Caki2 (cell line): ENCODE data around the gene PRM3. TPM values are rescaled to one million over a fixed set of nuclear protein-coding genes. Genes with fewer than 3 reads are reported as not detected.
"Not testable (repeated sequence)": the region's sequence is repeated elsewhere in the genome, so short reads cannot be mapped to it uniquely, and the experiment has no call there.

ENCODE experiments used
- DNase-seq: peaks from one replicate; pipeline ENCODE4 v3.0.0-alpha.2; 2015; ENCODE audit warnings: low read depth
- in situ Hi-C: cut with HindIII; loops from 2 replicates; pipeline ENCODE4 v1.10.0; 2016; ENCODE audit warnings: low sequenced_read_pairs, low pct_unique_long_range_greater_than_20kb, mixed read lengths
- total RNA-seq: library from RNA; depleted of rRNA; stranded (reverse); fragments of >200 nt; shearing (Covaris generic); gene quantifications from 2 replicates; pipeline ENCODE4 v1.2.3, GENCODE V29; 2014; ENCODE audit warnings: low replicate concordance

Gene PRM3
- total RNA-seq, 1 experiment from 2014 or later = not detected

DNA sequence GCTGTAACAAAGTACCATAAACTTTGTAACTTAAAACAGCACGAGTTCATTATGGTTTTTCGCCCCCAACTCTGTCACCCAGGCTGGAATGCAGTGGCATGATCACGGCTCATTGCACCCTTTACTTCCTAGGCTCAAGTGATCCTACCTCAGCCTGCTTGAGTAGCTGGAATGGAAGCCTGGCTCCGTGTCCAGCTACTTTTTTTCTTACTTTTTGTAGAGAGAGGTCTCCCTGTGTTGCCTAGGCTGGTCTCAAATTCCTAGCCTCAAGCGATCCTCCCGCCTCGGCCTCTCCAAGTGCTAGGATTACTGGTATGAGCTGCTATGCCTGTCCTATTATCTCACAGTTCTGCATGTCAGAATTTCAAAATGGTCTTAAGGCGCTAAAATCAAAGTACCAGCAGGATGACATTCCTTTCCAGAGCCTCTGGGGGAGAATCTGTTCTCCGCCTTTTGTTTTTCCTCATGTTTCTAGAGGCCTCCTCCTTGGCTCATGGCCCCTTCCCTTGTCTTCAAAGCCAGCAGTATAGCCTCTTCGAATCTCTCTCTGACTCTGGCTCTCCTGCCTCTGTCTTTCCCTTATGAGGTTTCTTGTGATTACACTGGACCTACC, 17.8 kb upstream of the PRM3 start:
- in situ Hi-C loops = no loop called here
- DNase-seq = no peak

DNA sequence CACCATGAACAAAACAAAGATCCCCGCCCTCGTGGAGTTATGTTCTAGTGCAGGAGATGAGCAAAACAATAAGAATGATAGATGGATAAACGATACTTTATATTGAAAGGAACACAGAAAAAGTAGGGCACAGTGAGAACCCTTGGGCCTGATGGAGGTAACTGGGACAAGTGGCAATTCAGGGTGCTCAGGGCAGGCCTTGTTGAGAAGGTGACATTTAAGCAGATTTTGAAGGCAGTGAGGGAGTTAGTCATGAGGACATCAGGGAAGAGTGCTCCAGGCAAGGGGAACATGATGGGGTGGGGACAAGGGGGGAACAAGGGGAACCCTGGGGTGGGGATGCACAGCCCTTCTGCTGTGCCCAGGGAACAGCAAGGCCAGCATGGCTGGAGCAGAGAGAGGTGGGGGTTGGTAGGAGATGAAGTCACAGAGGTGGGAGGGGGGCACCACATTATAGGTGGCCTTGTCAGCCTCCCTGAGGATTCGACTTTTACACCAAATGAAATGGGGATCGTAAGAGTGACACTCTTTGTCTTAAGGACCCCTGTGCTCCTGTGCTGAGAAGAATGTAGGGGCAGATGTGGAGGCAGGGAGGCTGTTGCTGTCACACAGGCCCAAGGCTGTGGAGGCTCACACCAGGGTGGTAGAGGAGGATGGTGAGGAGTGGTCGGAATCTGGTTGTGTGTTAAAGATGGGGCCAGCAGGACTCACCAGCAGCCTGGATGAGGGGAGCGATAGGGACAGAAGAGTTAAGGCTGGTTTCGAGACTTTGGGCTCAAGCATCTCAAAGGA, 16.9 kb upstream of the PRM3 start:
- no peak for DNase-seq
- in situ Hi-C loops = no loop called here

DNA sequence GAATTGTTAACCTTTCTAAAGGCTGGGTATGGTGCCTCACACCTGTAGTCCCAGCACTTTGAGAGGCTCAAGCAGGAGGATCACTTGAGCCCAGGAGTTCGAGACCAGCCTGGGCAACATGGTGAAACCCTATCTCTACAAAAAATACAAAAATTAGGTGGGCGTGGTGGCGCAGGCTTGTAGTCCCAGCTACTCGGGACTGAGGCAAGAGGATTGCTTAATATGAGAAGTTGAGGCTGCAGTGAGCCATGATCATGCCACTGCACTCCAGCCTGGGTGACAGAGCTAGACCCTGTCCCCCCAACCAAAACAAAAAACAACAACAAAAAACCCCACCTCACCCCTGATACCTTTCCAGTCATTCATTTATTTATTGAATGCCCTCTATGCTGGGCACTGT, 16.3 kb upstream of the PRM3 start:
- in situ Hi-C loops, DNase-seq: not testable (repeated sequence)

DNA sequence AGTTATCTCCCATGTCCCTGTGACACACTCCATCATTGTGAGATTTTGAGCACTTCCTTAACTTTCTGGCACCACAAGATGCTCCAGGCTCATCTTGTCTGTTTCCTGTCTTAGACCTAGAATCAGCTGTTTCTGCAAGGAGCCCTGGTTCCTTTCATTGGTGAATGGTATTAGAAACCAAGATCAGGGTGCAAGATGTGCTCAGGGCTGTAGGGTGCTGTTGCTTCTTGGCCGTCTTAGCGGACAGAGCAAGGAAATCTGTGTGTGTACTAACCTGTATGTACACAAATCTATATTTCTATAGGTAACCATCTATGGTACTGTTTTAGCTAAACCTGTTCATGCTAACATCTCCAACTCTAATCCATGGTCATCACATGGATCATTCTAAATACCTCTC, 15.8 kb upstream of the PRM3 start:
- DNase-seq = no peak
- in situ Hi-C loops = no loop called here

DNA sequence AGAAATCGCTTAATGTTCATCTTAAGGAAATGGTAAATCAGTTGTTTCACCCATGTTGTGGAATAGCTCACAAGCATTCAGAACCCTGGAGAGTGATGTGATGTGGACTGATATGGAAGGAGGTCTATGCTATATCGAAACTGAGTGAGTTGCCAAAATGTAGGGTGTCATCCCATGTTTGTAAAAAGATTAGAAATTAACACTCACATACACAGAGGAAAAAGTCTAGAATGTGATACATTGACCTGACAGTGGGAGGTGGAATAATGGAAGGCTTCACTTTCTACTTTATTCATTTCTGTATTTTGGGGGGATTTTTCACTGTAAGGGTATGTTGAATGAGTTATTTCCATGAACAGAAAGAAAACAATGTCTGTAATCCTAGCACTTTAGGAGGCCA, 12.4 kb upstream of the PRM3 start:
- DNase-seq = no peak
- in situ Hi-C loops = no loop called here

DNA sequence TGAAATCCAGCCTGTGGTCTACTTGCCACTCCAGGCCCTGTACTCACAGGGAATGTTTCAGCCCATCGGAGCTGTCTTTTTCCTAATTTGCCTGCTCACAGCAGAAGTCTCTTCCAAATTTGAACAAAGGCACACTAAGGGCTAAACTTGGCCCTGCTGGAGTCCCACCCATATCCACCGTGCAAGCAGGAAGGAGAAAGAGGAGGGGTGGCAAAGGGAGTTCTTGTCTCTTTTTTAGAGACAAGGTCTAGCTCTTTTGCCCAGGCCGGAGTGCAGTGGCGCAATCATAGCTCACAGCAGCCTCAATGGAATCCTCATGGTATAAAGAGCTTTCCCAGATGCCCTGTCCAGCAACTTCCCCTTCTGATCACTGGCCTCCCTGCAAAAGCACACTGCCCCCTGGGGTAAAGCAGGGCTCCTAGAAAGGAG, 10.4 kb upstream of the PRM3 start:
- in situ Hi-C loops = no loop called here
- no peak for DNase-seq

DNA sequence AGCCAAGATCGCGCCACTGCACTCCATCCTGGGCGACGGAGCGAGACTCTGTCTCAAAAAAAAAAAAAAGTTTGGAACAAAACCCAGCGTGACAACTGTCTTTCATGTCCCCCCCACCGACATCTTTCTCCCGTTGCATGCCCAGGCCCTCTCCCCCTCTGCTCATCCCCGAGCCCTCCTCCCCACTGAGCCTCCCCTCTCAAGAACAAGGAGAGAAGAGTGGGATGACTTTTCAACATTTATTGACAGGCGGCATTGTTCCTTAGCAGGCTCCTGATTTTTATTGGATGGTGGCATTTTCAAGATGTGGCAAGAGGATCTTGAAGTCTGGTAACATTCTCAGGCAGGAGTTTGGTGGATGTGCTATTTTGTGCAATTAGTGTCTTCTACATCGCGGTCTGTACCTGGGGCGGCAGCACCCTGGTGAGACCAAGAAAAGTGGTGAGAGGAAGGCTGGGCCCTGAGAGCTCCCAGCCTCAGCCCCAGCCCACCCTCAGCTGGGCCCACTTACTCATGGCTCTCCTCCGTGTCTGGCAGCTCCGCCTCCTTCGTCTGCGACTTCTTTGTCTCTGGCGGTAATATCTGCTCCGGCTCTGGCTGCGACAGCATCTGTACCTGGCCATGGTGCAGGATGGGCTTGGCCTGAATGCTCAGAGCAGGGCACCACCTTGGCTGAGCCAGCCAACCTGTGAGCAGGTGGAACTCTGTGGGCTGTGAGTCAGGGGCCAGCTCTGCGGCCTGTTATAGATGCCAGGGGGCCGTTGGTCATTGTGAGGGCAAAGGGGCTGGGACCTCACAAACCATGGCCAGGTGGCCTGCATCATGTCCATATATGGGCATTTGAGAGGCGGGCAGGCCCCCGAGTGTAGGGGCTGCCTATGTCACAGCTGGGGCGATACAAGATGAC, 7.4 kb upstream of the PRM3 start, which contains the start of gene PRM1:
Gene PRM1, minus strand, starts transcription at position 715 of the 907 bp plus-strand sequence. Its CDS starts 92 bp downstream, at position 623.
- no peak for DNase-seq
- in situ Hi-C loops = no loop called here

DNA sequence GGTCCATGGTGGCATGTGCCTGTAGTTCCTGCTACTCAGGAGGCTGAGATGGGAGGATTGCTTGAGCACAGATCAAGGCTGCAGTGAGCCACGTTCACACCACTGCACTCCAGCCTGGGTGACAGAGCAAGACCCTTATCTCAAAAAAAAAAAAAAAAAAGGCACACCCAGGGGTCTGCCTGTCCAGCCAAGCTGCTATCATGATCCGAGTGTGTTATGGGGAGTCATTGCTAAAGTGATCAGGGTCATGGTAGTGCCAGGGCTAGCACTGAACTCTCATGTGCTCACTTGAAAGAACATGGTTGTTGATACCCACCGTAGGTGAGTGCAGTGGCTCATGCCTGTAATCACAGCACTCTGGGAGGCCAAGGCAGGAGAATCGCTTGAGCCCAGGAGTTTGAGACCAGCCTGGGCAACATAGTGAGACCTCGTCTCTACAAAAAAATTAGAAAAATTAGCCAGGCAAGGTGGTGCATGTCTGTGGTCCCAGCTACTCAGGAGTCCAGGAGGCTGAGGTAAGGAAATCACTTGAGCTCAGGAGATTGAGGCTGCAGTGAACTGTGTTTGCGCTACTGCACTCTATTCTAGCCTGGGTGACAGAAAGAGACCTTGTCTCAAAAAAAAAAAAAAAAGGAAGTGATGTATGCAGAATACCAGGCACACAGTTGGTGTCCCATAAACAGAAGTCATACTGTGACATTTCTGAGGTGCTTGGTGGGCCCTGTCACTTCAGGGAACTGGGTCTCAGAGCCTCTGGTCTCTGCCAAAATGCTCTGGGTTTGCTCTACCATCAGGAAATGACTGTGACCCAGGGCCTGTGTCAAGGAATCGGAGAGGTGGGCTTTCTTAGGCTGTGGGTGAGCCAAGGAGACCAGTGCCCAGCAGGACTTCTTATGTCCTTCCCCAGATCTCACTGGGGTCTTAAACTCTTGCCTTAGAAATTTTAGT, 5.5 kb upstream of the PRM3 start:
- in situ Hi-C loops = no loop called here

DNA sequence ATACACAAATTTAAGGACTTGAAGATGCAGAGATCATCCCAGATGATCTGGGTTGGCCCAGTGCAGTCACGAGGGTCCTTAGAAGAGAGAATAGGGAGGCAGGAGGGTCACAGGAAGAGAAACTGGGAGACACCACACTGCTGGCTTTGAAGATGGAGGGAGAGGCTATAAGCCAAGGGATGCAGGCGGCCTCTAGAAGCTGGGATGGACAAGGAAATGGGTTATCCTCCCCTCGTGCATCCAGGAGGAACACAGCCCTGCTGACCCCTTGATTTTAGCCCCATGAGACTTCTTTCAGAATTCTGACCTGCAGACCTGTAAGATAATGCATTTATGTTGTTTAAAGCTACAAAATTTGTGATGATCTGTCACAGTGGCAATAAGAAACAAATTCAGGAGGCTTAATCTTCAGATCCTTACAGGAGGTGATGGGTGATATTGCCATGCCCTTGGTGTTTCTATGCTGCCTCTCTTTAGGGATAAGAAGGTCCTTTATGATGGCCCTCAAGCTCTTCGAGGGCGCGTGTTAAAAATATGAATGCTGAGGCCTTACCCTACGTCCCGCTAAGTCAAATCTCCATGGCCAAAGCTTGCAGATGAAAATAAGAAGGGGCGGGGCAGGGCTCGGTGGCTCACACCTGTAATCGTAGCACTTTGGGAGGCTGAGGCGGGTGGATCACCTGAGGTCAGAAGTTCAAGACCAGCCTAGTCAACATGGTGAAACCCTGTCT, 4.3 kb upstream of the PRM3 start:
- no peak for DNase-seq
- in situ Hi-C loops = no loop called here

More for the DNA sequence above, 5.5 kb upstream of the PRM3 start:
- no peak for DNase-seq

DNA sequence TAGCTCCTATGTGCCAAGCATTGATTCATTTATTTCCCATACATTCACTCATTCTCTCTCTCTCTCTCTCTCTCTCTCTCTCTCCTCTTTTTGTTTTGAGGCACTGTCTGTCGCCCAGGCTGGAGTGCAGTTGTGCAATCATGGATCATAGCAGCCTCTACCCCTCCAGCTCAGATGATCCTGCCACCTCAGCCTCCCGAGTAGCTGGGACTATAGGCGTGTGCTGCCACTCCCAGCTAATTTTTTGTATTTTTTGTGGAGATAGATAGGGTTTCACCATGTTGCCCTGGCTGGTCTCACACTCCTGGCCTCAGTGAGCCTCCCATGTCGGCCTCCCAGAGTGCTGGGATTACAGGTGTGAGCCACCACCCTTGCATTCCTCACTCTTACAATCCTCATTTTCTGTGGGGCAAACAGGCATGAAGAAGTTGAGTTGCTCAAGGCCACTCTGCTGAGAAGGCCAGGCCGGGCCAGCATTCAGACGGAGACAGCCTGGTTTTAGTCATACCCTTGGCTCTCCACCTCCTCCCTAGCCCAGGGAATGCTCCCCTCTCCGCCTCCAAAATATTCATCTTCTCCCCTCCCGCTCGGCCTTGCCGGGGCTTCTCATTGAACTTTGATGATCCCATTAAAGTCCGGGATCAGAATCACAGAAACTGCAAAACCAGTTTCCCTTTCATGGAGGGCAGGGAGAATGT, 3.6 kb upstream of the PRM3 start:
- no peak for DNase-seq
- in situ Hi-C loops = no loop called here

DNA sequence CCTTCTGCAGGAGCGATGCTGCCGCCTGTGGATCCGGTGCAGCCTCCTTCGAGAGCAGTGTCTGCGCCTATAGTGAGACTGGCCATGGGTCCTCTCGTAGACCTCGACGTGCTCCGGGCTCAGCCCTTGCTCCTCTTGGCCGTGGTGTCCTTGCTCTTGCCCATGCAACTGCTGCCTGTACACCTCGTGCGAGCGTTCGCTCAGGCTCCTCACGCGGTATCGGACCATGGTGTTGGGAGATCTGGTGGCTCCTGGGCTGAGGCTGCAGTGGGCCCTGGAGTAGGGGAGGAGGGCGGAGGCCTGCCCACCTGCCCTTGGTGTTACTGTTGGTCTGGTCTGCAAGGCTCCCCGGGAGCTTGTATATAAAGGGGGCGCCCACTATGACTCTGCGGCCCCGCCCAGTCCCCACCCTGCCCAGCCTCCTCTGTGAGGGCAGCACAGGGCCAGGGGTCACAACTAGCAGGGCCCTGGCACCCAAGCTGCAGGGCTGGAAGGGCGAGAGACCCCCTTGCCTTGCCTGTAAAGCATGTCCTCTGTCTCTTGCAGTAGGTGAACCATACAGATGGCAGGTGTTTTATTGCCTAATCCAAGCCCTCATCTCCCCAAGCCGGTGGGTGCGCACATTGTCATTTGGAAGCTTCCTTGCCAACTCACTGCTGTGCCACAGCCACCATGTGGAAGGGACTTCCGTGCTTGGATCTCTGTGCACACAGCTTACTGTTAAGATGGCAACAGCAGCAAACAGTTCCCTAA, 2.9 kb upstream of the PRM3 start, which contains the start of gene PRM2:
Gene PRM2, minus strand, starts transcription at position 338 of the 753 bp plus-strand sequence. Its CDS starts 110 bp downstream, at position 228.
- in situ Hi-C loops = no loop called here
- no peak for DNase-seq

DNA sequence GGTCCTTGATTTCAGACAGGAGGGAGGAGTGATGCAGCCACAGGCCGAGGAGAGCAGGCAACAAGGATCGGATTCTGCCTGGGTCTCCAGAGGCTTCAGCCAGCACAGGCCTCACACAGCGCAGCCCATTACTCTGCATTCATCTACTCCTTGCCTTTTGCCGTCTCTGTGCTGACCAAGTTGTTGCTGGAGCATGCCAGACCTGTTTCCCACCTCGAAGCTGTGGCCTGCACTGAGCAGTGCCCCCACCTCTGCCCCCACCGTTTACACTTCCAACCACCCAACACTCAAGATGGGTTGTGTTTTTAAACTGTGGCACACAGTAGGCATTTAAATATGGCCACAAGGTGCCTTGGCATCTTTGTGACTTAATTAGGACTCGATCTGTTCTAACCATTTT, 1.5 kb upstream of the PRM3 start:
- no peak for DNase-seq
- in situ Hi-C loops = no loop called here

DNA sequence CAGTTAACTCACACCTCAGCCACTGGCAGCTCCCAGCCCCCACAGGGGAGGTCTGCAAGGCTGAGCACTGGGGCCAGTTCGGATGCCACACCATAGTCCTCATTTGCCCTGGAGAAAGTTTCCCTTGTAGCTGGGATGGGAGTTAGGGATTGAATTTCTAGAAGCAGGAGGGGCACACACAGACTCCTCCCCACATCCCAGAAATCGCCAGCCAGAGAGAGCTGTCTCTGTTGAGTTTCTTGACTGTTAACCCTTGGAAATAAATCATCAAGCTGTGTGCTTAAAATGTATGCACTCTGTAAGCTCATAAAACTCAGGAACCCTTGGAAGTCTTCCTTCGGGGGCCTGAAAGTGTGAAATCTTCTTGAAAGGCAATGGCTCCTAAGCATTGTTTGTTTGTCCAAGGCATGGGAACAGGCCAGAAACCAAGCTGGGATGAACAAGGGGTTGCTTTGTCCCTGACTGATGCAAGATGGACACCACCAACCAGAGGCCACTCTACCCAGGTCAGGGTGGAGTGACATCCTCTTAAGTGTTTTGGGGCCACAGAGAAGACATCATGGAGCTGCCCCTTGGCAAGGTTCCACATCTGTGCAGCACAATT, 394 bp upstream of the PRM3 start:
- no peak for DNase-seq
- in situ Hi-C loops = no loop called here

DNA sequence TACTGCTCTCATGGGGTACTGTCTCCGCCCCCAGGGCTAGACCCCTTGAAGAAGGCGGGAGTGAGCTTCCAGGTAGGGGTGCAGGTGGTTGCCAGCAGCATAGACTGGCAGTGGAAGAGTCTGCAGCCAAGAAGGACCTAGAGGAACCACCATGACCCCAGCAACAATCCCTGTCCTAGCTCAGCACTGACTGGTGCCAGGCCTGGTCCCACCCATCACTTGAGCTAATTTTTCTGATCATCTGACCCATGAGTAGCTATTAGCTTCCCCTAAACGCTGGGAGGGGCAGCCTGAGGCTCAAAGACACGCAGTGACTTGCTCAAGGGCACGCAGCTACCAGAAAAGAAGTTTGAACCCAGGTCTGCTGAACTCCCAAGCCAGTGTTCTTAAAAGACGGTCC, 945 bp downstream of the PRM3 start:
- DNase-seq = no peak
- in situ Hi-C loops = no loop called here

DNA sequence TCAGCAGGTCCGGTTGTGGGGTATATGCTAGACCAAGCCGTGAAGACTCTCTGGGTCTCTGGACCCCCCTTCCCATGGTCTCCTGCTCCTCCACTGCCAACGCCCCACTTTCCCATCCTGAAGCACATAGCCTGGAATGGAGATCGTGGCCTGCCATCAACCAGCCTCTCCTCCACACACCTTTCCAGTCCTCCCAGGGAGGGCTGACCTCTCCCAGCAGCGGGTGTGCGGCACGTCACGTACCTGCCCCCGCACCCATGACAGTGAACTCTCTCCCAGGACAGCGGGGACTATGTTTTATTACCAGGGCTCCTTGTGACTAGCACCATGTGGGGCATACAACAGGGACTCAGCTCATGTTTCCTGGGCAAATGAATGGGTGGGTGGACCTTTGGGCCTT, 1.8 kb downstream of the PRM3 start:
- no peak for DNase-seq
- in situ Hi-C loops = no loop called here
